Prostate gland (tissue), 2 donors: ENCODE results near the gene LAMA3. TPM values are rescaled to one million over a fixed set of nuclear protein-coding genes. Genes with fewer than 3 reads are reported as not detected.

Source experiments
- DNase-seq: peaks from one replicate; pipeline ENCODE4 v3.0.0-alpha.2; 2019; ENCODE audit warnings: low spot score
- H3K27ac ChIP-seq, 2 donors: fragments of 200-600 bp; sonication (generic); 2 replicates each; pipeline ENCODE4 v1.5.1; 2017 to 2019
- H3K27me3 ChIP-seq: fragments of 200-600 bp; sonication (generic); replicated peaks from 2 replicates; pipeline ENCODE4 v1.5.1; 2019; ENCODE audit not compliant: insufficient read depth
- H3K36me3 ChIP-seq, 2 donors: fragments of 200-600 bp; sonication (generic); 1 replicate in 1 of 2; 2 replicates in 1 of 2; pipeline versions ENCODE4 v1.5.1 to v1.8.1; 2017 to 2019
- H3K4me1 ChIP-seq: fragments of 200-600 bp; sonication (generic); replicated peaks from 2 replicates; pipeline ENCODE4 v1.5.1; 2019
- H3K4me3 ChIP-seq, 2 donors: fragments of 200-600 bp; sonication (generic); 2 replicates each; pipeline ENCODE4 v1.5.1; 2017 to 2019
- H3K9me3 ChIP-seq: fragments of 200-600 bp; sonication (generic); 2 replicates; pipeline ENCODE4 v1.5.1; 2017
- POLR2A ChIP-seq: fragments of 450-650 bp; IDR thresholded peaks from one replicate; pipeline ENCODE4 v1.6.1; 2016; ENCODE audit warnings: antibody characterized with exemption, mild to moderate bottlenecking
- POLR2AphosphoS5 ChIP-seq: sonication (generic); formaldehyde crosslinking; IDR thresholded peaks from one replicate; pipeline ENCODE4 v1.6.1; 2017; ENCODE audit warnings: antibody characterized with exemption
- whole genome bisulfite sequencing: methylation state at CpG from one replicate; pipeline ENCODE4 v1.1.5; 2018; 5-methylcytosine and 5-hydroxymethylcytosine counted together
- intact Hi-C: fragments of 100-400 bp; cut with DNase I; formaldehyde crosslinking; loops from one replicate; pipeline ENCODE4 v1.14.2; 2022
- total RNA-seq, 2 donors: library from RNA; depleted of rRNA; stranded (reverse); fragments of >200 nt; gene quantifications; one replicate each; pipeline ENCODE4 v1.1.0, GENCODE V29; 2016
- TF ChIP-seq, protein P1 (sequence below), 4 experiments: fragments of 200-600 bp in 2 of 4; fragments of 450-650 bp in 2 of 4; sonication (generic) in 2 of 4; IDR thresholded peaks; 1 replicate in 3 of 4; 2 replicates in 1 of 4; pipeline ENCODE4 v1.5.1; 2016 to 2019; ENCODE audit warnings: antibody characterized with exemption in 4 of 4, mild to moderate bottlenecking in 2 of 4, moderate library complexity in 2 of 4

Gene LAMA3
- total RNA-seq, 2 donors from 2014 or later: 31.3 to 35.9 TPM

DNA sequence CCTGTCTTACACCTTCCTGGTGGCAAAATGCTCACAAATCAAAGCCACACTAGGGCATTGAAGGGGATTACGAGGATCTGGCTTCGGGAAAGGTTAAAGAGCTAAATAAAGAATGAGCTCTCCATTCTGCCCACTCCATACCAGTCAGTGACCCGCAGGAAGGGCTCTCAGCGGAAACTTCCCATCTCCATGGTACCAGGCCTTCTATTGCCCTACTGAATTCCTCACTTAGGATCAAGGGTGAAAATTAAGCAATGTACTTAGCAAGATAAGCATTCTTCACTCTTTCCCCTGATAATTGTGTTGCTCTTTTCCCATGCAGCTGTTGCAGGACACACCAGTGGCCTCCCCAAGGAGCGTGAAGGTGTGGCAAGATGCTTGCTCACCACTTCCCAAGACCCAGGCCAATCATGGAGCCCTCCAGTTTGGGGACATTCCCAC is 249.7 kb downstream of the LAMA3 start:
- WGBS: 94% methylated on average over 5 of the region's 5 CpGs
- intact Hi-C loops: no loop called here

DNA sequence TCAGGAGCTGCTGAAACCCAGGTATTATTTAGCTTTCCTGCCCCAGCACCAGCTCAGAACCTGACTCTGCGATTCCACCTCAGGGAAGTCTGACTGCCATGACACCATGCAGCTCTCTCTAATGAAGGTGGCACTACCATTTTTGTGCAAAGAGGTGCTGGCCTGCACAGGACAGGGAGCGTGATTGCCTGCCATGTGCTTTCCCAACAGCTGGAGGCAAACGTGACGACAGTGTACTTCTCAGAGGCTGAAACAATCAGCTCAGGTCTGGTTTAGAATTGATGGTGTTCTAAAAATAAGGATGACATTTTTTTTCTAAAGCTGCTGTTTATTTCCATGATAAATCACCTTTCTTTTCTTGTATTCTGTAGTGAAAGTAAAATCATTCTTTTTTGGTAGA is 250.1 kb downstream of the LAMA3 start:
- DNase-seq: no peak
- H3K27ac ChIP-seq: no peak overlapping the region
- intact Hi-C loops: no loop called here

More for the DNA sequence above, 249.7 kb downstream of the LAMA3 start:
- H3K27ac ChIP-seq: no peak overlapping the region
- no peaks in the 10 kb centered on the region for H3K36me3 ChIP-seq
- H3K27me3 ChIP-seq: no peaks in the 10 kb centered on the region
- no peak for DNase-seq
- no peak overlapping the region for H3K4me3 ChIP-seq
- H3K9me3 ChIP-seq: no peaks in the 10 kb centered on the region
- H3K4me1 ChIP-seq: no peaks in the 10 kb centered on the region
- TF ChIP-seq, protein P1, sequence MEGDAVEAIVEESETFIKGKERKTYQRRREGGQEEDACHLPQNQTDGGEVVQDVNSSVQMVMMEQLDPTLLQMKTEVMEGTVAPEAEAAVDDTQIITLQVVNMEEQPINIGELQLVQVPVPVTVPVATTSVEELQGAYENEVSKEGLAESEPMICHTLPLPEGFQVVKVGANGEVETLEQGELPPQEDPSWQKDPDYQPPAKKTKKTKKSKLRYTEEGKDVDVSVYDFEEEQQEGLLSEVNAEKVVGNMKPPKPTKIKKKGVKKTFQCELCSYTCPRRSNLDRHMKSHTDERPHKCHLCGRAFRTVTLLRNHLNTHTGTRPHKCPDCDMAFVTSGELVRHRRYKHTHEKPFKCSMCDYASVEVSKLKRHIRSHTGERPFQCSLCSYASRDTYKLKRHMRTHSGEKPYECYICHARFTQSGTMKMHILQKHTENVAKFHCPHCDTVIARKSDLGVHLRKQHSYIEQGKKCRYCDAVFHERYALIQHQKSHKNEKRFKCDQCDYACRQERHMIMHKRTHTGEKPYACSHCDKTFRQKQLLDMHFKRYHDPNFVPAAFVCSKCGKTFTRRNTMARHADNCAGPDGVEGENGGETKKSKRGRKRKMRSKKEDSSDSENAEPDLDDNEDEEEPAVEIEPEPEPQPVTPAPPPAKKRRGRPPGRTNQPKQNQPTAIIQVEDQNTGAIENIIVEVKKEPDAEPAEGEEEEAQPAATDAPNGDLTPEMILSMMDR (IDR thresholded peaks at IDR 0.05): no peak
- TF ChIP-seq POLR2A (no peak), POLR2AphosphoS5 (no peak)

DNA sequence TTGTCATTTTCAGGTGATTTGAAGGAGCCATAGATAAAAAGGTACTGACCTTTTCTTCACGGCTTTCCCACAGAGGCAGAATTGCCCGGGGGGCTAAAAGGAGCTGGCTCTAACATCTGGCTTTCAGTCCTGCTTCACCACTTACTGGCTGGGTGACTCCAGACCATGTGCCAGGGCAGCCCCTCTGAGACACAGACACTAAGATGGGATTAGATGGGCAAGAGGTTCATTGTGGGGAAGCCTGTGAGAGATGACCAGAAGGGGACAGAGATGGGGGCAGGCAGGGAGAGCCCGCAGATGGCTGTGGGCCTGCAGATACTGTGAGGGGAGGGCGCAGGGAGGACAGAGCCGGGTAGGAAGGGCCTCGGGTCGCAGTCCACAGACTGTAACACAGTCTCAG is 250.6 kb downstream of the LAMA3 start:
- no peaks in the 10 kb centered on the region for H3K27me3 ChIP-seq
- H3K9me3 ChIP-seq: no peaks in the 10 kb centered on the region
- H3K4me3 ChIP-seq: no peak overlapping the region
- 86% methylated on average over 7 of the region's 7 CpGs for WGBS
- no peak overlapping the region for H3K27ac ChIP-seq
- H3K36me3 ChIP-seq: no peaks in the 10 kb centered on the region
- intact Hi-C loops: no loop called here
- TF ChIP-seq POLR2AphosphoS5: no peak
- TF ChIP-seq, protein P1 (IDR thresholded peaks at IDR 0.05): no peak
- no peak for TF ChIP-seq POLR2A
- H3K4me1 ChIP-seq: no peaks in the 10 kb centered on the region
- DNase-seq: no peak

More for the DNA sequence above, 250.1 kb downstream of the LAMA3 start:
- Histone ChIP-seq H3K27me3 (no peaks in the 10 kb centered on the region), H3K9me3 (no peaks in the 10 kb centered on the region), H3K4me1 (no peaks in the 10 kb centered on the region), H3K4me3 (no peak overlapping the region), H3K36me3 (no peaks in the 10 kb centered on the region)
- WGBS: 83% methylated on average over 4 of the region's 4 CpGs
- TF ChIP-seq POLR2AphosphoS5 (no peak), POLR2A (no peak)
- TF ChIP-seq, protein P1 (IDR thresholded peaks at IDR 0.05): no peak

DNA sequence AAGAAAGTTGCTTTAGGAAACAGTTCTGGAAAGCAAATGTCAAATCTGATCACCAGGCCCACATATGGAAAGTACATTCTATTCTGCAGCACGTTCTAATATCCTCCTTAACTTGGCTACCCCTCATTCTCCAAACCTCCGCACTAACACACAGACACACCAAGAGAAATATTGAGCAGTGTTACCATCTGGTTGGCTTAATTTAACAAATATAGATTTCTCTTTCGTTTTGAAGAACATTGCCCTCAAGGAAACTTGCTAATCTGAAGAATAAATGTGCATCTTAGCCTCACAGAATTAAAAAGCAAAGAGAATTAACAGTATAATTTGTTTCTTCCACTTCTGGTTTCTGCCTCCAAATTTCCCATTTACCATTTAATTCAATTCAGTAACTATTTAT is 252.5 kb downstream of the LAMA3 start:
- H3K4me3 ChIP-seq: no peak overlapping the region
- H3K27me3 ChIP-seq: no peaks in the 10 kb centered on the region
- intact Hi-C loops: no loop called here
- no peak overlapping the region for H3K27ac ChIP-seq
- H3K4me1 ChIP-seq: no peaks in the 10 kb centered on the region
- 72% methylated on average over 3 of the region's 3 CpGs for WGBS
- no peaks in the 10 kb centered on the region for H3K36me3 ChIP-seq
- TF ChIP-seq, protein P1 (IDR thresholded peaks at IDR 0.05): no peak
- TF ChIP-seq POLR2A: no peak
- TF ChIP-seq POLR2AphosphoS5: no peak
- DNase-seq: no peak
- H3K9me3 ChIP-seq: no peaks in the 10 kb centered on the region

DNA sequence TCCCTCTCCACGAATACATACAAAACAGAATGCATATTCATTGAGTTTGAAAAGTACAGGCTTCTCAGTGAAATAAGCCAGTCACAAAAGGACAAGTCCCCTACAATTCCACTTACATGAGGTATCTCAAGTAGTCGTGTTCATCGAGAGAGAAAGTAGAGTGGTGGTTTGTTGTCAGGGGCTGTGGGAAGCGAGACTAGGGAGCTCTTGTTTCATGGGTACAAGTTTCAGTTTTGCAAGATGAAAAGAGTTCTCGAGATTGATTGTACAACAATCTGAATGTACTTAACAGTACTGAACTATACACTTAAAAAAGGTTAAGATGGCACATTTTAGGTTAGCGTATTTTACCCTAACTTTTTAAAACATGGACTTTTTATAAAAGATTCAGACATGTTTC is 253.9 kb downstream of the LAMA3 start:
- H3K36me3 ChIP-seq: no peaks in the 10 kb centered on the region
- no peak overlapping the region for H3K27ac ChIP-seq
- H3K9me3 ChIP-seq: no peaks in the 10 kb centered on the region
- 87% methylated on average over 6 of the region's 6 CpGs for WGBS
- TF ChIP-seq POLR2A: no peak
- H3K4me3 ChIP-seq: no peak overlapping the region
- intact Hi-C loops: no loop called here
- H3K27me3 ChIP-seq: no peaks in the 10 kb centered on the region
- H3K4me1 ChIP-seq: no peaks in the 10 kb centered on the region
- no peak for DNase-seq
